ENCODE measurements around the gene SDHB. TPM values are rescaled to one million over a fixed set of nuclear protein-coding genes. Genes with fewer than 3 reads are reported as not detected.

The SDHB gene
- polyA plus RNA-seq, 3 donors: 116 to 275 (median 241) TPM

- Histone ChIP-seq H3K9me3 (replicated peaks in 1 of 2; ENCODE audit: control insufficient read depth in 1 of 2, insufficient read depth in 1 of 2, low read length in 2 of 2) (peaks cover 0 to 5% of the 10 kb centered on the region in 2 donors), H3K4me2 (replicated peaks; ENCODE audit: extremely low read depth, low read length, poor library complexity, severe bottlenecking) (peak overlapping the region; percentile 68), H4K20me1 (ENCODE audit: insufficient read depth, low read length) (no peaks in the 10 kb centered on the region), H2AFZ (ENCODE audit: insufficient read depth, low read depth, low read length, poor library complexity, severe bottlenecking) (peak overlapping the region; percentile 43), H3K4me1 (ENCODE audit: control insufficient read depth in 1 of 2, insufficient read depth in 2 of 2, low read length in 2 of 2) (peaks cover 55 to 62% of the 10 kb centered on the region in 2 donors), H3K36me3 (replicated peaks in 1 of 2; ENCODE audit: control insufficient read depth in 1 of 2, insufficient read depth in 2 of 2, low read length in 2 of 2) (no peaks in the 10 kb centered on the region), H3K27ac (ENCODE audit: low read depth in 1 of 2, low read length in 2 of 2) (peak overlapping the region; percentile 43 to 83), H3K4me3 (replicated peaks in 1 of 3; ENCODE audit: low read depth in 2 of 3, low read length in 3 of 3) (peak overlapping the region in 1 of 3 experiments; percentile 56), H3K9ac (ENCODE audit: insufficient read depth, low read length, poor library complexity, severe bottlenecking) (no peak overlapping the region), H3K27me3 (ENCODE audit: control insufficient read depth in 2 of 2, insufficient read depth in 2 of 2, low read length in 2 of 2) (no peaks in the 10 kb centered on the region), H3K79me2 (ENCODE audit: insufficient read depth, low read length) (no peaks in the 10 kb centered on the region)
- peaks cover 0 to 4% of the 10 kb centered on the region in 2 donors for H3K36me3 Mint-ChIP-seq
- 28% methylated on average over 10 of the region's 11 CpGs for WGBS (ENCODE audit: insufficient coverage)
- peak overlapping the region in 1 of 2 donors; percentile 79 for H3K4me3 Mint-ChIP-seq
- peaks cover 0 to 6% (median 0%) of the 10 kb centered on the region in 7 donors for H3K9me3 Mint-ChIP-seq
- intact Hi-C loops (cut with micrococcal nuclease): loop anchor here (2.0 to 10.0 kb wide), 5 partner anchors 14 to 342 kb away; no protein-coding TSS in a partner anchor
- peaks cover 0 to 1% (median 0%) of the 10 kb centered on the region in 3 donors for H3K27me3 Mint-ChIP-seq (ENCODE audit: low read depth in 3 of 3)
- H3K4me1 Mint-ChIP-seq: peaks cover 49% of the 10 kb centered on the region
- H3K27ac Mint-ChIP-seq: peak overlapping the region; percentile 86 to 96 (median 92)
- TF ChIP-seq CTCF (IDR thresholded peaks at IDR 0.05): no peak
- peak; percentile 48 to 80 (median 75) for DNase-seq
Observed at GRCh38 chr1:17060306-17060749, 6.5 kb upstream of the SDHB start.

GRCh38 chr1:17059391-17060305 is 5.8 kb upstream of the SDHB start:
- H3K9me3 ChIP-seq (replicated peaks in 1 of 2; ENCODE audit: control insufficient read depth in 1 of 2, insufficient read depth in 1 of 2, low read length in 2 of 2): no peaks in the 10 kb centered on the region
- peaks cover 49 to 57% of the 10 kb centered on the region in 2 donors for H3K4me1 ChIP-seq (ENCODE audit: control insufficient read depth in 1 of 2, insufficient read depth in 2 of 2, low read length in 2 of 2)
- no peaks in the 10 kb centered on the region for H3K79me2 ChIP-seq (ENCODE audit: insufficient read depth, low read length)
- H3K4me1 Mint-ChIP-seq: peaks cover 44% of the 10 kb centered on the region
- H3K27me3 ChIP-seq (ENCODE audit: control insufficient read depth in 2 of 2, insufficient read depth in 2 of 2, low read length in 2 of 2): no peaks in the 10 kb centered on the region
- peak; percentile 90 for TF ChIP-seq CTCF (IDR thresholded peaks at IDR 0.05)
- H4K20me1 ChIP-seq (ENCODE audit: insufficient read depth, low read length): no peaks in the 10 kb centered on the region
- intact Hi-C loops (cut with micrococcal nuclease): loop anchor here (1.0 to 10.0 kb wide), 7 partner anchors 15 to 343 kb away; no protein-coding TSS in a partner anchor
- H3K27ac Mint-ChIP-seq: peak overlapping the region; percentile 86 to 96 (median 92)
- no peaks in the 10 kb centered on the region for H3K36me3 ChIP-seq (replicated peaks in 1 of 2; ENCODE audit: control insufficient read depth in 1 of 2, insufficient read depth in 2 of 2, low read length in 2 of 2)
- H3K4me3 Mint-ChIP-seq: peak overlapping the region; percentile 6 to 28
- peak overlapping the region; percentile 43 to 83 for H3K27ac ChIP-seq (ENCODE audit: low read depth in 1 of 2, low read length in 2 of 2)
- peak; percentile 70 to 82 (median 82) for DNase-seq
- peak overlapping the region; percentile 68 for H3K4me2 ChIP-seq (replicated peaks; ENCODE audit: extremely low read depth, low read length, poor library complexity, severe bottlenecking)
- H3K4me3 ChIP-seq (replicated peaks in 1 of 3; ENCODE audit: low read depth in 2 of 3, low read length in 3 of 3): peak overlapping the region in 1 of 3 experiments; percentile 56
- no peak overlapping the region for H3K9ac ChIP-seq (ENCODE audit: insufficient read depth, low read length, poor library complexity, severe bottlenecking)
- peaks cover 0 to 1% (median 0%) of the 10 kb centered on the region in 3 donors for H3K27me3 Mint-ChIP-seq (ENCODE audit: low read depth in 3 of 3)
- H3K9me3 Mint-ChIP-seq: peaks cover 0 to 2% (median 0%) of the 10 kb centered on the region in 7 donors
- 23% methylated on average over 8 of the region's 12 CpGs for WGBS (ENCODE audit: insufficient coverage)
- peaks cover 0 to 4% of the 10 kb centered on the region in 2 donors for H3K36me3 Mint-ChIP-seq
- H2AFZ ChIP-seq (ENCODE audit: insufficient read depth, low read depth, low read length, poor library complexity, severe bottlenecking): peak overlapping the region; percentile 53

All from CD14-positive monocyte (primary cell).